Dedifferentiated amniotic fluid mesenchymal stem cell (primary cell): Measurements from ENCODE around the gene UBTD2.
A peak's percentile ranks its signal among the peaks of the same experiment; 100 is the strongest.
"Not testable (repeated sequence)": the region's sequence is repeated elsewhere in the genome, so short reads cannot be mapped to it uniquely, and the experiment has no call there.

Source experiments
- DNase-seq: peaks from one replicate; pipeline ENCODE4 v3.0.0-alpha.2; 2016; ENCODE audit errors: extremely low spot score

UBTD2 gene

DNA sequence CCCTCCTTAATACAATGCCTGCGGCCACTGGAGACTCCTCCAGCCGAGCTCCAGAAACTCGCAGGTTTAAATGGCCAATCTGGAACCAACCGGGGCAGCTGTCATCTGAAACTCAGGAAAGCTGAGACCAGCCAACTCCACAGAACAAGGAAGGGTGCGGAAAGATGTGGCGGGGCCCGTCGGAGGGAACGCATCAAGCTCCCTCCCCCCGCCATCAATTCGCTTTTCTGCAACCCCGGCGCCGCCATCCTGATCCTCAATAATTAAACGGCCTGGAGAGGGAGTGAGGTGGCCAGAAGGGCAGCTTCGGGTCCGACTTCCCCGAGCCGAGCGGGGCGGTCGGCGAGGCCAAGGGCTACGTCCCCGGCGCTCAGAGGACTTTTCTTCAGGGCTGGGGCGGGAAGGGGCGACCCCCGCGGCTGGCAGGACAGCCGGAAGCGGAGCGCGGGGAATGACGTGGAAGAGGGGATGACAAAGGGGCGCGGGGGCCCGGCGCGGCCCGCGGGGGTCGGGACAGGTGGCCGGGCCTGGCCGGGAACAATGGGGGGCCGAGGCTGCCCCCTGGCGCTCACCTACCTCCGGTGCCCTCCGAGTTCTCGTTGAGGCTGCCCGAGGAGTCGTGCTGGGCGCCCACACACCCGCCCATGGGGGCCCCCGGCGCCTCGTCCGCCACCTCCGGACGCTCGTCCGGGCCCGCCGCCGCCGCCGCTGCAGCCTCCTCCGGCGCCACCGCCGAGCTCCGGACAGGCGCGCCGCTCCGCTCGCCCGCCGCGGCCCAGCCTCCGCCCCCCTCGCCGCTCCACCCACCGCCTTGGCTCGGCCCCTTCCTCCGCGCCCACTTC lies at the start of gene UBTD2:
UBTD2 (minus strand) TSS at position 745 of the 842 bp plus-strand sequence; CDS start at position 646, 99 bp downstream.
- DNase-seq, result peak; percentile 67

DNA sequence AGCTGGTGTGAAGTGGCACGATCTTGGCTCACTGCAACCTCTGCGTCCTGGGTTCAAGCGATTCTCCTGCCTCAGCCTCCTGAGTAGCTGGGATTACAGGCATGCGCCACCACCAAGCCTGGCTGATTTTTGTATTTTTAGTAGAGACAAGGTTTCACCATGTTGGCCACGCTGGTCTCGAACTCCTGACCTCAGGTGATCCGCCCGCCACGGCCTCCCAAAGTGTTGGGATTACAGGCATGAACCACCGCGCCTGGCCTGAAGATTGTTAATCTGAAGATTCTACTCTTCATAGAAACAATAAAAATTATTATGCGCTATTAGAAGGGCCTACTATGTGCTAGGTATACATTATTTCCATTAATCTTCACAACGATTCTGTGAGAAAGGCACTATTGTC lies 43.3 kb upstream of the UBTD2 start:
- DNase-seq, result not testable (repeated sequence)

GRCh38 chr5:172325452-172325851 lies 41.9 kb upstream of the UBTD2 start:
- DNase-seq, result no peak

DNA sequence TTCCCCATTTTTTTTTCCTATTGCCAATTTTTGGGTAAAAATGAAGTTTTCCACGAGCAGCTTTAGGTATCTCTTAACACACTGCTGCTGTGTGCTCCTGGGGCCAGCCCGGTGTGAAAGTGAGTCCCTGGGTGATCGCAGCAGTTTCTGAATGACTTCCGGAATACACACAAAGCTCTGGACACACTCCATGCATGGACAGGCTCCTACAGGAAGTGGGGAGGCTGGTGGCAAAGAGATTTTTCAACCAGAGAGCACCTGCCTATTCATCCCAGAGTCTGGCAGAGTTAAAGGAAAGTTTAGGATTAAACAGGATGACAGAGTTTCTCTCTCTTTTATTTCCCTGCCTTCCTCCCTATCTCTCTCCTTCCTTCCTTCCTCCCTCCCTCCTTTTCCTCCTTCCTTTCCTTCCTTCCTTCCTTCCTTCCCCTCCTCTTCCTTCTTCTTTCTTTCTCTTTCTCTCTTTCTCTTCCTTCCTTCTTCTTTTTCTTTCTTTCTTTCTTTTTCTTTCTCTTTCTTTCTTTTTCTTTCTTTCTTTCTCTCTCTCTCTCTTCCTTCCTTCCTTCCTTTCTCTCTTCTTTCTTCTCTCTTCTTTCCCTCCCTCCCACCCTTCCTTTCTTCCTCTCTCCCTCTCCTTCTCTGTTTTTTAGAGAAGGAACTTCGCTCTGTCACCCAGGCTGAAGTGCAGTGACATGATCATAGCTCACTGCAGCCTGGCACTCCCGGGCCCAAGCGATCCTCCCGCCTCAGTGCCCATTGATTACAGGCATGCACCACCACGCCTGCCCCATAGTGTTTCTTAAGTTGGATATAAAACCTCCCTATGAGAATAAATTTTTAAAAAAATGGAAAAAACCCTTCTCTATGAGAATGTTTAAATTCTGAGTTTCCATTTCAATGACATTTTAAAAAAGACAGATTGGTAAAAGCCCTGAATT lies 38.7 kb upstream of the UBTD2 start:
- DNase-seq, result no peak

DNA sequence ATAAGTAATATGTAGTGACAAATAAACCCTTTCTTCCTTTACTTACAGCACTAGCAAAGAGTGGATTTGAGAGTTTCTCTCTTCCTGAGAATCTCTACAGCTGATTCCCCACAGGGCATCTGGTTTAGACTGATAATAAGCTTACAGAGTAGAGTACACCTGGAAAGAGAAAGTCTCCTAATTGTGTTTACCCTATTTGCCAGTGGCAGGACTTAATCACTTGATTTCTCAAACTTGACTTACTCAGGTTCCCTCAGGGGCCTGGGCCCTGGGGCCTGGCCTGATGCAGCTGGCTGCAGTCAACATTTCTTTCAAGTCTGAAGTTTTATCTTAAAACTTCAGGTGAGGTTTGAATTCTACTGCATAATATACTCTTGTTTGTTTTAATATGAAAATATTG lies 38.0 kb upstream of the UBTD2 start:
- no peak for DNase-seq

GRCh38 chr5:172319708-172320441 lies 36.3 kb upstream of the UBTD2 start:
- no peak for DNase-seq

DNA sequence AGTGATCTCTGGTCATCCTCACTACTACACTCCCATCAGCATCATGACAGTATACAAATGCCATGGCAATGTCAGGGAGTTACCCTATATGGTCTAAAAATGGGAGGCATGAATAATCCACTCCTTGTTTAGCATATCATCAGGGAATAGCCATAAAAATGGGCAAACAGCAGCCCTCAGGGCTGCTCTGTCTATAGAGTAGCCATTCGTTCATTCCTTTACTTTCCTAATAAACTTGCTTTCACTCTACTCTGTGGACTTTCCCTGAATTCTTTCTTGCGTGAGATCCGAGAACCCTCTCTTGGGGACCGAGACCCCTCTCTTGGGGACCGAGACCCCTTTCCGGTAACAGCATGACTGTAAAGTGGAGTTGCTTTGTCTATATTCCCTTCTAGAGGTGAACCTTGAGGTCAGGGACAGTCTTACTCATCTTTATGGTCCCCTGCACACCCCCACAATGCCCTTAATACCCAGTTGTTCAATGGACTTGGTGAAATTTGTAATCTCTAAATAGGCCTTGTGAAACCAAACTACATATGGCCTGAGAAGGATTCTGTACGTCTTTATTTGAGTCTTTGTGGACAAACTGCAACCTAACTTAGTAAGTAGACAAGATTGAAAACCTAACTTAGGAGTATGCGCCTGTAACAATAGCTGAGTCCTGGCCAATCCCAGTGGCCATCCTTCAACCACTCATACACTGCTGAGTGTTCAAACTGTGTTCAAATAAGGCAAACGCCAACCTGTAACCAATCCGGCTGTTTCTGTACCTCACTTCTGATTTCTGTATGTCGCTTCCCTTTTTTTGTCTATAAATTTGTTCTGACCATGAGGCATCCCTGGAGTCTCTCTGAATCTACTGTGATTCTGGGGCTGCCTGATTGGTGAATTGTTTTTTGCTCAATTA lies 32.3 kb upstream of the UBTD2 start:
- no peak for DNase-seq

DNA sequence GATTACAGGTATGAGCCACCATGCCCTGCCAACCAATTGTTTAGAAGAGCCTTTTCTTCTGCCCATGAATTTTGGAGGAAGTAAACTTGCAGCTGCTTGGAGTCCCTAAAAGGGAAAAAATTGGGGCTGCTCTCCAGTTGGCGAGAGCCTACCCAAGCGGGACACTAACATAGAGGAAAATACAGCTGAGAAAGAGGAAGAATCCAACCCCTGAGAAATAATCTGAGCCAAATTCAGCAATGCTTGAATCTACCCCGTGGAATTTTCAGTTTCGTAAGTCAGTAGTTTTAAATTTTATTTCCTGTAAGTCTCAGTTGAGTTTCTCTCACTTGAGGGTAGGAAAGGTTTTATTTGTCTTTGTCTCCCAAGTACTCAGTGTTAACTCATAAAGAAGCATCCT lies 30.4 kb upstream of the UBTD2 start:
- DNase-seq, result no peak

- DNase-seq, result no peak
These were observed 28.7 kb upstream of the UBTD2 start for GRCh38 chr5:172312286-172312685.

DNA sequence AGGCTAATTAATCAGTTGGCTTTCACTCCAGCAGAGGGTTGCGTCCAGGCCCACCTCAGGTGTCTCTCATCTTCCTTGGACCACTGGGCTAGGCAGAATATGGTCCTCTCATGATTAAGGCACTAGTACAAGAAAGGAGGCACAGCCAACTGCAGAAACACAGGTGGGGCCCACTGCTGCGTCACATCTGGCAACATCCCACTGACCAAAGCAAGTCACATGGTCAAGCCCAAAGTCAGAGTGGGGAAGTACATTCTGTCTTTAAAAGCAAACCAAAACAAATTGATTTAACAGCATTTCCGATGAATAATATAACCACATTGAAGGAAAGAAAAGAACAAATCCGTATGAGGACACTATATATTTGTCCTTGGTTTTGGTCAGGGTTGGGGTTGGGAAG lies 28.0 kb upstream of the UBTD2 start:
- DNase-seq, result no peak

- no peak for DNase-seq
These were observed 27.5 kb upstream of the UBTD2 start for GRCh38 chr5:172311026-172311425.

DNA sequence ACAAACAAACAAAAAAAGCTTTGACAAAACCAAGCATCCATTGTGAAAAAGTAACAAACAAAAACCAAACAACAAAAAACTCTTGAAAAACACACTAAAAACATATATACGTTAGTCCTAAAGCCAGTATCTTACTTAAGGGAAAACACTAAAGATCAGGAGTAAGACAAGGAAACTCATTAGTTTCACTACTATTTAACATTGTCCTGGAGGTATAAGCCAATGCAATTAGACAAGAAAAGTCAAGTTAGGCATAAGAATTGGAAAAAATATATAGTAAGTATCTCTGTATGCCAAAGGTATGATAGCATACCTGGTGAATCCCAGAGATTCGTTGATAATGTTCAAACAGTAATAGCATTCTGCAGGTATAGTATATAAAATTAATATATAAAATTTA lies 21.8 kb upstream of the UBTD2 start:
- no peak for DNase-seq

- no peak for DNase-seq
These were observed 20.2 kb upstream of the UBTD2 start for GRCh38 chr5:172303572-172304335.

GRCh38 chr5:172303162-172303561 lies 19.6 kb upstream of the UBTD2 start:
- DNase-seq, result no peak

GRCh38 chr5:172302047-172302710 lies 18.6 kb upstream of the UBTD2 start:
- DNase-seq, result no peak

DNA sequence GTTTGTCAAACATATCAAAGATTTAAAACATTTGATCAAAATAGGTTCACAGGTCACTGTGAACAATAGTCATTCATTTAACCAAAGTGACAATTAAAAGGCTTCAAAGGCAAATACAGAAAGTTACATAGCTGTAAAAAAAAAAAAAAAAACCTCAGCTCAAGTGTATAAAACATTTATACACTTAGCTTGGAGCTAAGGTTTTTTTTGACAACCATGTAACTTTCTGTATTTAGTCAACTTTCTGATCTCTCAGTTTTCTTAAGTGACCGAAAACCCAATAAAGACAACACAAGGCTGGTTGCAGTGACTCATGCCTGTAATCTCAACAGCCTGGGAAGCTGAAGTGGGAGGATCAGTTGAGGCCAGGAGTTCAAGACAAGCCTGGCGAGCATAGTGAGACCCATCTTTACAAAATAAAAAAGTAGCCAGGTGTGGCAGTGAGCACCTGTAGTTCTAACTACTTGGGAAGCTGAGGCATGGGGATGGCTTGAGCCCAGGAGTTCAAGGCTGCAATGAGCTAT lies 16.4 kb upstream of the UBTD2 start:
- peak; percentile 40 for DNase-seq

DNA sequence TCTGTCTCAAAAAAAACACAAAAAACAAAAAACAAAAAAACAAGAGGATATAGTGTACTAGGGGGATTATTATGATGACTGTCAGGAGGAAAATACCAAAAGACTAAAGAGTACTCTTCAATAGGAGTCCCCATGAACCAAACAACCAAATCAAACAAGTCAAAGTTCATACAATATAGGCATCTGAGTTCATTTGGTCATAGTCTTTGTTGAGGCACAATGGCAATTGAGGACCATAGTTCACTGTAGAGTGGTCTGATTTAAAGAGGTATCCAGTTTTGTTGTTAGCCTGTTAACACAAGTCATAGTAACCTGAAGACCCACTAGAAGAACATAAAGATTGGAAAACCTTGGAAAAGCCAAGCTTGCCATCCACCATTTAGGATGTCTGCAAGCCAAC lies 11.3 kb upstream of the UBTD2 start:
- no peak for DNase-seq

DNA sequence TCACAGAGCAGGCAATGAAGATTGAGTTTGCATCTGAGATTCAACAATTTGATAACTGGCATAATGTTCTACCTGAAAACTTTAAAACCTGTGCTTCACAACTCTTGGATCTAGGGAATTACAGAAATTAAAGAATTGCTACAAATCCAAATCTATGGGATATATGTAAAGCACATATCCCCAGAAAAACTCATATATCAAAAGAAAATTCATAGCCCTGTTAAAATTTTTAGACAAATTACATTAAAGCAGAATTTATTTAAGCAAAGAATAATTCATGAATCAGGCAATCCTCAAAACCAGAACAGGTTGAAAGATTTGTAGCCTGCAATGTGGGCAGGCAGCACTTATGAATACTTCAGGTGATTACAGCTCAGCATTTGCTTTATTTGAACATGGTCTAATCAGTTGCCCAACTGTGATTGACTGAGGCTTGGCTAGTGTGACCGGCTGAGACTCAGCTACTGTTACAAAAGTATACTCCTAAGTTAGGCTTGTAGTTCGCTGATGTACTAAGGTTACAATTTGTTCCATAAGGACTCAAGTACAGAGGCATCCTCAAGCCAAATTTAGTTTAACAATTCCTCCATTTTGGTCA lies 10.3 kb upstream of the UBTD2 start:
- no peak for DNase-seq
